Common myeloid progenitor, CD34-positive (primary cell): ENCODE results near the gene IDE.
A peak's percentile ranks its signal among the peaks of the same experiment; 100 is the strongest.
"Not testable (repeated sequence)": the region's sequence is repeated elsewhere in the genome, so short reads cannot be mapped to it uniquely, and the experiment has no call there.

ENCODE experiments used
- CTCF ChIA-PET: fragments of 350-600 bp; sonication (Branson Sonifier 250); formaldehyde crosslinking; loops from one replicate; lab custom pipeline; 2021; ENCODE audit warnings: antibody characterized with exemption; lab: Charles Lee
- POLR2A ChIA-PET: fragments of 350-600 bp; sonication (Branson Sonifier 250); formaldehyde crosslinking; loops from one replicate; lab custom pipeline; 2021; ENCODE audit warnings: antibody characterized with exemption; lab: Charles Lee
- DNase-seq, 3 donors: peaks; one replicate each; pipeline versions ENCODE4 v3.0.0 to v3.0.0-alpha.2; 2013
- H3K27ac ChIP-seq, 2 experiments: 1 replicate in 1 of 2; 2 replicates in 1 of 2; pipeline ENCODE4 v1.7.0; 2013; ENCODE audit warnings: inconsistent platforms in 2 of 2, low read length in 2 of 2, mild to moderate bottlenecking in 2 of 2, low read depth in 1 of 2, moderate library complexity in 1 of 2; ENCODE audit not compliant: severe bottlenecking in 2 of 2, insufficient read depth in 1 of 2, poor library complexity in 1 of 2
- H3K27me3 ChIP-seq, 5 experiments: replicated peaks in 2 of 5; 1 replicate in 3 of 5; 2 replicates in 2 of 5; pipeline versions ENCODE4 v1.6.1 to v1.7.0; 2013; ENCODE audit warnings: low read length in 4 of 5, mild to moderate bottlenecking in 2 of 5, moderate library complexity in 2 of 5, inconsistent platforms in 1 of 5; ENCODE audit not compliant: insufficient read depth in 5 of 5, control insufficient read depth in 4 of 5
- H3K36me3 ChIP-seq, 4 experiments: 1 replicate in 2 of 4; 2 replicates in 2 of 4; pipeline versions ENCODE4 v1.6.1 to v1.7.0; 2013; ENCODE audit warnings: low read length in 3 of 4, control low read depth in 1 of 4, mild to moderate bottlenecking in 1 of 4; ENCODE audit not compliant: control insufficient read depth in 4 of 4, insufficient read depth in 4 of 4
- H3K4me1 ChIP-seq, 4 experiments: 1 replicate in 3 of 4; 2 replicates in 1 of 4; pipeline versions ENCODE4 v1.6.1 to v1.7.1; 2013; ENCODE audit warnings: low read length in 3 of 4, mild to moderate bottlenecking in 3 of 4, control low read depth in 1 of 4, inconsistent platforms in 1 of 4, moderate library complexity in 1 of 4; ENCODE audit not compliant: control insufficient read depth in 4 of 4, insufficient read depth in 4 of 4; ENCODE audit errors: control extremely low read depth in 1 of 4
- H3K4me3 ChIP-seq, 7 experiments: 1 replicate in 4 of 7; 2 replicates in 3 of 7; pipeline versions ENCODE4 v1.5.1 to v1.7.0; 2013; ENCODE audit warnings: mild to moderate bottlenecking in 7 of 7, low read length in 6 of 7, moderate library complexity in 6 of 7, inconsistent platforms in 2 of 7, low read depth in 2 of 7, control low read depth in 1 of 7; ENCODE audit not compliant: insufficient read depth in 4 of 7, control insufficient read depth in 1 of 7; ENCODE audit errors: extremely low read depth in 1 of 7
- H3K9me3 ChIP-seq, 5 experiments: 1 replicate in 4 of 5; 2 replicates in 1 of 5; pipeline versions ENCODE4 v1.6.1 to v1.7.1; 2013; ENCODE audit warnings: low read length in 4 of 5, mild to moderate bottlenecking in 2 of 5, inconsistent platforms in 1 of 5, low read depth in 1 of 5, moderate library complexity in 1 of 5; ENCODE audit not compliant: control insufficient read depth in 4 of 5, insufficient read depth in 2 of 5; ENCODE audit errors: control extremely low read depth in 1 of 5
- WGBS: methylation state at CpG from one replicate; pipeline ENCODE4 v1.1.5; 2013; ENCODE audit not compliant: insufficient coverage; 5-methylcytosine and 5-hydroxymethylcytosine counted together

IDE gene

GRCh38 chr10:92408017-92408361 lies 165.9 kb downstream of the IDE start:
- H3K27me3 ChIP-seq = no peaks in the 10 kb centered on the region
- no peaks in the 10 kb centered on the region for H3K9me3 ChIP-seq
- no peak overlapping the region for H3K4me3 ChIP-seq
- ChIA-PET POLR2A (no interaction called here), CTCF (no interaction called here)
- H3K27ac ChIP-seq = no peak overlapping the region
- no peak for DNase-seq
- H3K4me1 ChIP-seq = no peaks in the 10 kb centered on the region
- 97% methylated on average over 3 of the region's 3 CpGs for WGBS
- no peaks in the 10 kb centered on the region for H3K36me3 ChIP-seq

GRCh38 chr10:92407305-92408016 lies 166.4 kb downstream of the IDE start:
- peak overlapping the region in 1 of 2 experiments; percentile 46 for H3K27ac ChIP-seq
- H3K36me3 ChIP-seq = no peaks in the 10 kb centered on the region
- ChIA-PET CTCF (no interaction called here), POLR2A (interaction anchor here (0.6 kb wide), 1 partner anchor 44 kb away, joined by 3 read pairs; no protein-coding TSS in a partner anchor)
- WGBS = 86% methylated on average over 8 of the region's 9 CpGs
- no peaks in the 10 kb centered on the region for H3K9me3 ChIP-seq
- H3K4me3 ChIP-seq = no peak overlapping the region
- DNase-seq = no peak
- H3K4me1 ChIP-seq = no peaks in the 10 kb centered on the region
- no peaks in the 10 kb centered on the region for H3K27me3 ChIP-seq

GRCh38 chr10:92405419-92405924 lies 168.4 kb downstream of the IDE start:
- DNase-seq = no peak
- CTCF ChIA-PET = no interaction called here
- POLR2A ChIA-PET = no interaction called here
- H3K4me1 ChIP-seq = no peaks in the 10 kb centered on the region
- no peak overlapping the region for H3K4me3 ChIP-seq
- H3K27ac ChIP-seq = no peak overlapping the region
- H3K9me3 ChIP-seq = no peaks in the 10 kb centered on the region
- WGBS = 100% methylated on average over 3 of the region's 6 CpGs
- H3K36me3 ChIP-seq = no peaks in the 10 kb centered on the region
- no peaks in the 10 kb centered on the region for H3K27me3 ChIP-seq

- WGBS = 83% methylated on average over 10 of the region's 10 CpGs
- H3K9me3 ChIP-seq = no peaks in the 10 kb centered on the region
- no peak overlapping the region for H3K27ac ChIP-seq
- H3K4me1 ChIP-seq = no peaks in the 10 kb centered on the region
- DNase-seq = no peak
- H3K36me3 ChIP-seq = no peaks in the 10 kb centered on the region
- no peak overlapping the region for H3K4me3 ChIP-seq
- ChIA-PET CTCF (no interaction called here), POLR2A (no interaction called here)
- no peaks in the 10 kb centered on the region for H3K27me3 ChIP-seq
Measured at GRCh38 chr10:92404612-92405418, 169.1 kb downstream of the IDE start.

GRCh38 chr10:92402234-92402633 lies 171.7 kb downstream of the IDE start:
- H3K4me3 ChIP-seq, DNase-seq, H3K4me1 ChIP-seq, H3K27me3 ChIP-seq, H3K36me3 ChIP-seq, POLR2A ChIA-PET, H3K9me3 ChIP-seq, H3K27ac ChIP-seq: not testable (repeated sequence)
- CTCF ChIA-PET = interaction anchor here (0.6 kb wide), 2 partner anchors 110 to 482 kb away, joined by 3 read pairs; no protein-coding TSS in a partner anchor
- 91% methylated on average over 5 of the region's 5 CpGs for WGBS
